SK-N-SH (cell line): ENCODE data around the gene HHAT. TPM values are rescaled to one million over a fixed set of nuclear protein-coding genes. Genes with fewer than 3 reads are reported as not detected.

Experiments
- CTCF ChIA-PET: fragments of 300-600, 350-600 bp; formaldehyde crosslinking; extraction: SDS; loops from one replicate; lab custom pipeline; 2021; lab: Yijun Ruan, JAX
- POLR2A ChIA-PET: fragments of 350-600 bp; sonication (Branson Sonifier 250); formaldehyde crosslinking; extraction: SDS; loops from one replicate; lab custom pipeline; 2020; ENCODE audit warnings: antibody characterized with exemption, inconsistent platforms; lab: Yijun Ruan, JAX
- DNase-seq: peaks from one replicate; pipeline ENCODE4 v3.0.0; 2012
- H2AFZ ChIP-seq: fragments of 200-600 bp; sonication (generic); 2 replicates; pipeline ENCODE4 v1.8.1; 2016; ENCODE audit warnings: antibody characterized with exemption, mild to moderate bottlenecking, low read depth
- H3F3A ChIP-seq: fragments of 200-600 bp; sonication (generic); replicated peaks from 2 replicates; pipeline ENCODE3; 2016; ENCODE audit warnings: antibody characterized with exemption, mild to moderate bottlenecking; ENCODE audit not compliant: insufficient read depth
- H3K27ac ChIP-seq, 2 experiments: fragments of 200-500 bp in 1 of 2; fragments of 200-600 bp in 1 of 2; sonication (Bioruptor generic) in 1 of 2; sonication (generic), shearing (Covaris generic) in 1 of 2; 2 replicates each; pipeline versions ENCODE4 v1.5.1 to v1.6.1; 2014 to 2016; ENCODE audit warnings: low read depth in 2 of 2, inconsistent platforms in 1 of 2, low read length in 1 of 2, mild to moderate bottlenecking in 1 of 2, mixed read lengths in 1 of 2
- H3K27me3 ChIP-seq: fragments of 200-600 bp; sonication (generic), shearing (Covaris generic); 2 replicates; pipeline ENCODE4 v1.6.1; 2016; ENCODE audit warnings: mixed run types; ENCODE audit not compliant: insufficient read depth
- H3K36me3 ChIP-seq, 2 experiments: fragments of 200-500 bp in 1 of 2; fragments of 200-600 bp in 1 of 2; sonication (Bioruptor generic) in 1 of 2; sonication (generic) in 1 of 2; replicated peaks in 1 of 2; 2 replicates each; pipeline versions ENCODE3 to v1.5.1; 2014 to 2016; ENCODE audit warnings: low read length in 1 of 2, mild to moderate bottlenecking in 1 of 2; ENCODE audit not compliant: insufficient read depth in 2 of 2, control insufficient read depth in 1 of 2
- H3K4me1 ChIP-seq, 2 experiments: fragments of 200-500 bp in 1 of 2; fragments of 200-600 bp in 1 of 2; sonication (Bioruptor generic) in 1 of 2; sonication (generic), shearing (Covaris generic) in 1 of 2; 2 replicates each; pipeline versions ENCODE4 v1.5.1 to v1.6.1; 2014 to 2016; ENCODE audit warnings: low read depth in 1 of 2, low read length in 1 of 2, mixed run types in 1 of 2; ENCODE audit not compliant: insufficient read depth in 2 of 2, control insufficient read depth in 1 of 2
- H3K4me2 ChIP-seq: fragments of 200-600 bp; sonication (generic), shearing (Covaris generic); 2 replicates; pipeline ENCODE4 v1.6.1; 2017; ENCODE audit warnings: mixed run types
- H3K4me3 ChIP-seq, 2 experiments: fragments of 200-500 bp in 1 of 2; fragments of 200-600 bp in 1 of 2; sonication (Bioruptor generic) in 1 of 2; sonication (generic), shearing (Covaris generic) in 1 of 2; 2 replicates each; pipeline versions ENCODE4 v1.5.1 to v1.8.1; 2014 to 2016; ENCODE audit warnings: low read depth in 2 of 2, inconsistent platforms in 1 of 2, low read length in 1 of 2, mild to moderate bottlenecking in 1 of 2, mixed read lengths in 1 of 2, moderate library complexity in 1 of 2
- H3K79me2 ChIP-seq: fragments of 200-600 bp; sonication (generic); 2 replicates; pipeline ENCODE4 v1.8.1; 2017; ENCODE audit warnings: mild to moderate bottlenecking; ENCODE audit not compliant: insufficient read depth
- H3K9ac ChIP-seq: fragments of 200-600 bp; sonication (generic); 2 replicates; pipeline ENCODE4 v1.6.1; 2017; ENCODE audit warnings: mixed run types
- H3K9me2 ChIP-seq: fragments of 200-600 bp; sonication (generic); 2 replicates; pipeline ENCODE4 v1.6.1; 2017; ENCODE audit warnings: mixed run types
- H3K9me3 ChIP-seq: fragments of 200-600 bp; sonication (generic); 2 replicates; pipeline ENCODE4 v1.6.1; 2017; ENCODE audit warnings: mixed run types, mild to moderate bottlenecking, moderate library complexity
- H4K20me1 ChIP-seq: fragments of 200-600 bp; sonication (generic); 2 replicates; pipeline ENCODE4 v1.6.1; 2017; ENCODE audit warnings: mild to moderate bottlenecking, mixed run types; ENCODE audit not compliant: insufficient read depth
- CTCF ChIP-seq: fragments of 200-600 bp; sonication (generic); IDR thresholded peaks from 2 replicates; pipeline ENCODE4 v1.6.1; 2017; ENCODE audit warnings: antibody characterized with exemption, mild to moderate bottlenecking, moderate library complexity
- FOXM1 ChIP-seq: IDR thresholded peaks from 2 replicates; pipeline ENCODE4 v1.4.0; 2012; ENCODE audit warnings: low read depth, mild to moderate bottlenecking
- JUND ChIP-seq: IDR thresholded peaks from 2 replicates; pipeline ENCODE4 v1.4.0; 2012
- MEF2A ChIP-seq: IDR thresholded peaks from 2 replicates; pipeline ENCODE4 v1.4.0; 2012; ENCODE audit warnings: low read depth, borderline replicate concordance
- MXI1 ChIP-seq: IDR thresholded peaks from 2 replicates; pipeline ENCODE4 v1.6.1; 2012; ENCODE audit warnings: mild to moderate bottlenecking, low read depth, low read length, improper control_type of control experiment
- NFIC ChIP-seq: IDR thresholded peaks from 2 replicates; pipeline ENCODE4 v1.4.0; 2012; ENCODE audit warnings: borderline replicate concordance
- RXRA ChIP-seq: IDR thresholded peaks from 2 replicates; pipeline ENCODE4 v1.4.0; 2012; ENCODE audit warnings: low read depth, mild to moderate bottlenecking, borderline replicate concordance
- TAF1 ChIP-seq: IDR thresholded peaks from 2 replicates; pipeline ENCODE4 v1.6.1; 2012; ENCODE audit warnings: low read depth, mild to moderate bottlenecking, low read length, moderate library complexity, borderline replicate concordance
- TCF12 ChIP-seq: IDR thresholded peaks from 2 replicates; pipeline ENCODE4 v1.4.0; 2012
- TEAD4 ChIP-seq: IDR thresholded peaks from 2 replicates; pipeline ENCODE4 v1.4.0; 2012; ENCODE audit warnings: mild to moderate bottlenecking, borderline replicate concordance; ENCODE audit not compliant: insufficient read depth
- ZBTB33 ChIP-seq: IDR thresholded peaks from 2 replicates; pipeline ENCODE4 v1.4.0; 2012; ENCODE audit warnings: low read depth, borderline replicate concordance
- WGBS: methylation state at CpG from one replicate; pipeline ENCODE4 v1.1.6; 2017; ENCODE audit warnings: low lambda C conversion rate; 5-methylcytosine and 5-hydroxymethylcytosine counted together
- polyA plus RNA-seq, 3 experiments: library from polyadenylated mRNA; depleted of rRNA; stranded (reverse); fragments of >200 nt; gene quantifications; 2 replicates each; pipeline ENCODE4 v1.2.3, GENCODE V29; 2012
- small RNA-seq, 7 experiments: library from RNA; depleted of rRNA; stranded (forward); fragments of <200 nt; gene quantifications; one replicate each; pipeline ENCODE3, GENCODE V24; 2012
- TF ChIP-seq, protein P1 (sequence below): IDR thresholded peaks from 2 replicates; pipeline ENCODE4 v1.6.1; 2012; ENCODE audit warnings: mild to moderate bottlenecking, low read depth, low read length, moderate library complexity
- TF ChIP-seq, protein P2 (sequence below): fragments of 150-350 bp; IDR thresholded peaks from 2 replicates; pipeline ENCODE4 v1.6.1; 2016; ENCODE audit warnings: mild to moderate bottlenecking, low read depth, low read length

Gene HHAT
- polyA plus RNA-seq, 1 of the 3 experiments (the other 2 are of a cell fraction), result 8.1 TPM

DNA sequence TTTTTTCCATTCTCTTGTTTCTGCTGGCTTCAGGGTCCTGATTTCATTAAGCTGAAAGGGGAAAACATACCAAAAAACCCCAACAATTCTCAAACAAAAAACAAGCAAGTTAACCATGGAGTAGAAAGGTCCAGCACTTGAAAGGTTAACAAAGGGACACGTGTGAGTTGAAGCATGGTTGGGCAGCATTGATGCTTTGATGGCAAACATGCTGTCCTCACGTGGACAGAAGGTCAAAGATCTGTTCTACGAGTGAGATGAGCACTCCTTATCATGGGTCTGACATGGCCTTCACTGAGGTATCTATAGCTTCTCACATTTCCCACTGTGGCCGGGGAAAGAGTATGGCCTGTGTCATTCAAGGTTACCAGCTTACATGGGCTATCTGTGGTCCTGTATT, 394.9 kb downstream of the HHAT start (continued):
- TF ChIP-seq, protein P1, sequence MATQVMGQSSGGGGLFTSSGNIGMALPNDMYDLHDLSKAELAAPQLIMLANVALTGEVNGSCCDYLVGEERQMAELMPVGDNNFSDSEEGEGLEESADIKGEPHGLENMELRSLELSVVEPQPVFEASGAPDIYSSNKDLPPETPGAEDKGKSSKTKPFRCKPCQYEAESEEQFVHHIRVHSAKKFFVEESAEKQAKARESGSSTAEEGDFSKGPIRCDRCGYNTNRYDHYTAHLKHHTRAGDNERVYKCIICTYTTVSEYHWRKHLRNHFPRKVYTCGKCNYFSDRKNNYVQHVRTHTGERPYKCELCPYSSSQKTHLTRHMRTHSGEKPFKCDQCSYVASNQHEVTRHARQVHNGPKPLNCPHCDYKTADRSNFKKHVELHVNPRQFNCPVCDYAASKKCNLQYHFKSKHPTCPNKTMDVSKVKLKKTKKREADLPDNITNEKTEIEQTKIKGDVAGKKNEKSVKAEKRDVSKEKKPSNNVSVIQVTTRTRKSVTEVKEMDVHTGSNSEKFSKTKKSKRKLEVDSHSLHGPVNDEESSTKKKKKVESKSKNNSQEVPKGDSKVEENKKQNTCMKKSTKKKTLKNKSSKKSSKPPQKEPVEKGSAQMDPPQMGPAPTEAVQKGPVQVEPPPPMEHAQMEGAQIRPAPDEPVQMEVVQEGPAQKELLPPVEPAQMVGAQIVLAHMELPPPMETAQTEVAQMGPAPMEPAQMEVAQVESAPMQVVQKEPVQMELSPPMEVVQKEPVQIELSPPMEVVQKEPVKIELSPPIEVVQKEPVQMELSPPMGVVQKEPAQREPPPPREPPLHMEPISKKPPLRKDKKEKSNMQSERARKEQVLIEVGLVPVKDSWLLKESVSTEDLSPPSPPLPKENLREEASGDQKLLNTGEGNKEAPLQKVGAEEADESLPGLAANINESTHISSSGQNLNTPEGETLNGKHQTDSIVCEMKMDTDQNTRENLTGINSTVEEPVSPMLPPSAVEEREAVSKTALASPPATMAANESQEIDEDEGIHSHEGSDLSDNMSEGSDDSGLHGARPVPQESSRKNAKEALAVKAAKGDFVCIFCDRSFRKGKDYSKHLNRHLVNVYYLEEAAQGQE, result no peak
- TF ChIP-seq MEF2A (no peak), NFIC (no peak)
- TF ChIP-seq, protein P2, sequence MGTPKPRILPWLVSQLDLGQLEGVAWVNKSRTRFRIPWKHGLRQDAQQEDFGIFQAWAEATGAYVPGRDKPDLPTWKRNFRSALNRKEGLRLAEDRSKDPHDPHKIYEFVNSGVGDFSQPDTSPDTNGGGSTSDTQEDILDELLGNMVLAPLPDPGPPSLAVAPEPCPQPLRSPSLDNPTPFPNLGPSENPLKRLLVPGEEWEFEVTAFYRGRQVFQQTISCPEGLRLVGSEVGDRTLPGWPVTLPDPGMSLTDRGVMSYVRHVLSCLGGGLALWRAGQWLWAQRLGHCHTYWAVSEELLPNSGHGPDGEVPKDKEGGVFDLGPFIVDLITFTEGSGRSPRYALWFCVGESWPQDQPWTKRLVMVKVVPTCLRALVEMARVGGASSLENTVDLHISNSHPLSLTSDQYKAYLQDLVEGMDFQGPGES, result no peak

DNA sequence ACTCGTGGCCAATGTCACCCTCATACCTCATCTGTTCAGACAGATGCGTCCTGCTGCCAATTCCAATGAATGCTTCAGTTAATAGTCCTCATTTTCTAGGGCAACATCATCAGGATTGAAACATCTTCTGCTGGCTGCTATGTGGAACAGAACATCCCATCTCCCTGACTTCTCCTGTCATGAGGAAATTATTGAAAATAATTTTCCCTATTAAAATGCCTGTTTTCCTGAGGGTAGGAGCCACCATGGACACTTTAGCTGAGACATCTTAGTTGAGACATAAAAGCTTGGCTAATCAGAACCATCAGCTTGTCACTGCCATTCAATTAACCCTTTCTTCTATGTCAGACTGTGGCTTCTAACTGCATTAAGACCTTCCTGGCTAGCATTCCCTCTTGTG, 396.1 kb downstream of the HHAT start:
- Histone ChIP-seq H3K27me3 (no peaks in the 10 kb centered on the region), H3K9me2 (no peaks in the 10 kb centered on the region), H3K79me2 (no peaks in the 10 kb centered on the region), H4K20me1 (no peaks in the 10 kb centered on the region), H3K9ac (no peak overlapping the region), H3K9me3 (no peaks in the 10 kb centered on the region), H3K4me2 (no peak overlapping the region), H3K4me1 (peaks cover 0 to 28% of the 10 kb centered on the region in 2 experiments; a peak in 2 of 4 replicates), H3K36me3 (no peaks in the 10 kb centered on the region), H2AFZ (no peak overlapping the region), H3K27ac (peak overlapping the region in 1 of 2 experiments; percentile 47; a peak in 1 of 4 replicates), H3K4me3 (no peak overlapping the region), H3F3A (no peaks in the 10 kb centered on the region)
- no peak for DNase-seq
- TF ChIP-seq TEAD4 (no peak), NFIC (no peak), CTCF (no peak), JUND (no peak), FOXM1 (no peak), ZBTB33 (no peak), RXRA (no peak), TAF1 (no peak), MXI1 (no peak), MEF2A (no peak), TCF12 (no peak)
- 44% methylated on average over 2 of the region's 2 CpGs for WGBS
- POLR2A ChIA-PET, result interaction anchor here (1.1 kb wide), 1 partner anchor 61 kb away, joined by 4 read pairs; no protein-coding TSS in a partner anchor
- CTCF ChIA-PET, result interaction anchor here (1.2 to 8.0 kb wide), 5 partner anchors 14 to 410 kb away, joined by 3 to 41 read pairs (median 9); partner anchors contain the start of gene KCNH1

Small RNAs within 50 kb of the gene (small RNA-seq; reads per million reads assigned to genes)
- gene RNU5A-8P, result 101 to 1,088 (median 156) reads per million in 7 experiments

Other genes with a start within 250 kb of the HHAT start
- gene SERTAD4, start 96.1 kb upstream of the HHAT start, polyA plus RNA-seq (2012; rRNA removed), result 2.6 and 2.9 TPM in 2 replicates